Measurements from ENCODE around the gene FAM3C. TPM values are rescaled to one million over a fixed set of nuclear protein-coding genes. Genes with fewer than 3 reads are reported as not detected.

The FAM3C gene
- total and polyA plus RNA-seq, 4 donors: 16.5 to 32.3 (median 22.5) TPM

DNA sequence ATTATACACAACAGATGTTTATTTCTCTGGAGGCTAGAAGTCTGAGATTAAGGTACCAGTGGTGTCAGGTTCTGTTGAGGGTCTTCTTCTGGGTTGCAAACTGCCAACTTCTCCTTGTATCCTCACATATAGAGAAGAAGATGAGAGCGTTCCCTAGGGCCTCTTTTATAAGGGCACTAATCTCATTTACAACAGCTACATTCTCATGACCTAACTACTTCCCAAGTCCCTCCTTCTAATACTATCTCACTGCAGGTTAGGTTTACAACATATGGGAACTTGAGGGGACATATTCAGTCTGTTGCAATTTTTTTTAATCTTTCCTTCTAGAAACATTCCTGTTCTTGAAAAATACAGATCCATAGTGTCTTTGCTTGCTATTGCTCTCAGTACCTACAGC is 18.3 kb upstream of the FAM3C start:
- H3K9ac ChIP-seq (ENCODE audit: low read depth in 1 of 2, low read length in 2 of 2): no peak overlapping the region
- no peaks in the 10 kb centered on the region for H3K4me1 ChIP-seq (ENCODE audit: control insufficient read depth in 4 of 4, insufficient read depth in 4 of 4, low read length in 3 of 4)
- H3K36me3 ChIP-seq (ENCODE audit: control insufficient read depth in 4 of 4, insufficient read depth in 3 of 4, low read depth in 1 of 4, low read length in 3 of 4): no peaks in the 10 kb centered on the region
- no peaks in the 10 kb centered on the region for H3K9me3 ChIP-seq (ENCODE audit: control insufficient read depth in 4 of 4, low read length in 3 of 4)
- TF ChIP-seq, protein P1, sequence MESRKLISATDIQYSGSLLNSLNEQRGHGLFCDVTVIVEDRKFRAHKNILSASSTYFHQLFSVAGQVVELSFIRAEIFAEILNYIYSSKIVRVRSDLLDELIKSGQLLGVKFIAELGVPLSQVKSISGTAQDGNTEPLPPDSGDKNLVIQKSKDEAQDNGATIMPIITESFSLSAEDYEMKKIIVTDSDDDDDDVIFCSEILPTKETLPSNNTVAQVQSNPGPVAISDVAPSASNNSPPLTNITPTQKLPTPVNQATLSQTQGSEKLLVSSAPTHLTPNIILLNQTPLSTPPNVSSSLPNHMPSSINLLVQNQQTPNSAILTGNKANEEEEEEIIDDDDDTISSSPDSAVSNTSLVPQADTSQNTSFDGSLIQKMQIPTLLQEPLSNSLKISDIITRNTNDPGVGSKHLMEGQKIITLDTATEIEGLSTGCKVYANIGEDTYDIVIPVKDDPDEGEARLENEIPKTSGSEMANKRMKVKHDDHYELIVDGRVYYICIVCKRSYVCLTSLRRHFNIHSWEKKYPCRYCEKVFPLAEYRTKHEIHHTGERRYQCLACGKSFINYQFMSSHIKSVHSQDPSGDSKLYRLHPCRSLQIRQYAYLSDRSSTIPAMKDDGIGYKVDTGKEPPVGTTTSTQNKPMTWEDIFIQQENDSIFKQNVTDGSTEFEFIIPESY (IDR thresholded peaks at IDR 0.05): no peak
- TF ChIP-seq RXRA (IDR thresholded peaks at IDR 0.05): no peak
- H3K27ac ChIP-seq (ENCODE audit: low read depth in 1 of 2, low read length in 2 of 2): no peak overlapping the region
- no peak overlapping the region for H3K4me3 ChIP-seq (ENCODE audit: low read depth in 1 of 3, low read length in 3 of 3)
- no peak for DNase-seq (ENCODE audit: low spot score)
- 92% methylated on average over 1 of the region's 1 CpG for WGBS
- H3K27me3 ChIP-seq (ENCODE audit: control insufficient read depth in 4 of 4, insufficient read depth in 4 of 4, low read length in 3 of 4): no peaks in the 10 kb centered on the region

DNA sequence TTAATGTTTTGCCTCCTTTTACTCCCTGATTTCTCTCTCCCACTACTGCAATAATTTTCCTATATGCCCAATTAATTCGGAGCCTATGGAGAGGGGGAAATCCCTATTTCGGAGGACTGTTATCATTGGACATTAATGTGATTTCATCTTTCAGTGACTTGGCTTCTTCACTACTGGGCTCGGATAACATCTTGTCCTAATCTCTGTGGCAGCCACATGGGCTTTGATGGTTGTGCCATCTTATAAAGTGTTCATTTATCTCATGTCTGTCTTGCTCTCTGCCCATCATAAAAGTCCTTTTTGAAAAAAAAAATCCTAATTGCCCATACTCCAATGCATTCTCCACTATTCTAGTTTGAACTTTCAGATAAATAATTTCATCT is 15.5 kb upstream of the FAM3C start:
- DNase-seq (ENCODE audit: low spot score): no peak
- Histone ChIP-seq H3K9me3 (ENCODE audit: control insufficient read depth in 4 of 4, low read length in 3 of 4) (no peaks in the 10 kb centered on the region), H3K9ac (ENCODE audit: low read depth in 1 of 2, low read length in 2 of 2) (no peak overlapping the region), H3K27ac (ENCODE audit: low read depth in 1 of 2, low read length in 2 of 2) (no peak overlapping the region), H3K4me1 (ENCODE audit: control insufficient read depth in 4 of 4, insufficient read depth in 4 of 4, low read length in 3 of 4) (no peaks in the 10 kb centered on the region), H3K4me3 (ENCODE audit: low read depth in 1 of 3, low read length in 3 of 3) (no peak overlapping the region), H3K36me3 (ENCODE audit: control insufficient read depth in 4 of 4, insufficient read depth in 3 of 4, low read depth in 1 of 4, low read length in 3 of 4) (no peaks in the 10 kb centered on the region), H3K27me3 (ENCODE audit: control insufficient read depth in 4 of 4, insufficient read depth in 4 of 4, low read length in 3 of 4) (no peaks in the 10 kb centered on the region)
- WGBS: 83% methylated on average over 3 of the region's 3 CpGs
- TF ChIP-seq, protein P2, sequence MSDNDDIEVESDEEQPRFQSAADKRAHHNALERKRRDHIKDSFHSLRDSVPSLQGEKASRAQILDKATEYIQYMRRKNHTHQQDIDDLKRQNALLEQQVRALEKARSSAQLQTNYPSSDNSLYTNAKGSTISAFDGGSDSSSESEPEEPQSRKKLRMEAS (IDR thresholded peaks at IDR 0.05): no peak
- TF ChIP-seq FOXA1 (IDR thresholded peaks at IDR 0.05): no peak
- no peak for TF ChIP-seq GABPA (IDR thresholded peaks at IDR 0.05 in 1 of 2, conservative IDR thresholded peaks at IDR 0.05 in 1 of 2)
- no peak for TF ChIP-seq YY1 (IDR thresholded peaks at IDR 0.05)
- TF ChIP-seq FOXA2 (IDR thresholded peaks at IDR 0.05): no peak
- no peak for TF ChIP-seq JUND (IDR thresholded peaks at IDR 0.05)

DNA sequence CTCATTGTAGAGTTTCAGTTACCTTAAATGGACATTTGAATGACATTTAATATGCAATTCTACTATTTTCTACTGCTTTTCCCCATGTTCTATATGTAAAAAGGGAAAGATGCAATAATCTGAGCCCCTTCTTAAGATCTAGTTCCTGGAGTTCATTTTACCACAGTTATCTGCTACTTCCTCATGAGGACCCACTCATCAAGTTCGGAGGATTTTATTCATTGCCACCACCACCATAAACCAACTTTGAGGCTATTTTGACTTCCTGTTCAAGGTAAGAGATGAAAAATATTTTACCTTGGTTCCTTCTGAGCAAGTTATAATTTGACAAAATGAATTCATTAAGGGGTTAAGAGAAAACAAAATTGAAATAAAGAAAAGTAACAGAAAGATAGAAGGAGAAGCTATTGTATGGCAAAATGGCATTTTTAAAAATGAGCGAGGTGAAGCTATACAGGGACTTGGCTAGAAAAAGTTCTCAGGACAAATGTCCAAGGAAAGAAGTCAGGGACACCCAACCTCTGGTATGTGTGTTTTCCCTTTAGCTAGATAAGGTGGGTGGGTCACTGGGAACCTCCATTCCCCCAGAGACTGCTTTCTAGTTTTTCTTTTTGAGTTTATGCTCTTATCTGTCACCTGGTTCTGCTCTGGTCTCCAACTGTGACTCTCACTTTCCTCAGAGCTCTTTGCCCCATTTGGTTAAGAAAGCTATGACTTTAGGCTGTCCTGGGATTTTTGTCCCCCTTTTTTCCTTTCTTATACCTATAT is 14.9 kb upstream of the FAM3C start:
- Histone ChIP-seq H3K4me3 (ENCODE audit: low read depth in 1 of 3, low read length in 3 of 3) (no peak overlapping the region), H3K9me3 (ENCODE audit: control insufficient read depth in 4 of 4, low read length in 3 of 4) (no peaks in the 10 kb centered on the region), H3K27ac (ENCODE audit: low read depth in 1 of 2, low read length in 2 of 2) (no peak overlapping the region), H3K27me3 (ENCODE audit: control insufficient read depth in 4 of 4, insufficient read depth in 4 of 4, low read length in 3 of 4) (no peaks in the 10 kb centered on the region), H3K36me3 (ENCODE audit: control insufficient read depth in 4 of 4, insufficient read depth in 3 of 4, low read depth in 1 of 4, low read length in 3 of 4) (no peaks in the 10 kb centered on the region), H3K4me1 (ENCODE audit: control insufficient read depth in 4 of 4, insufficient read depth in 4 of 4, low read length in 3 of 4) (no peaks in the 10 kb centered on the region), H3K9ac (ENCODE audit: low read depth in 1 of 2, low read length in 2 of 2) (no peak overlapping the region)
- DNase-seq (ENCODE audit: low spot score): no peak
- 81% methylated on average over 2 of the region's 2 CpGs for WGBS
- no peak for TF ChIP-seq EGR1 (IDR thresholded peaks at IDR 0.05; ENCODE audit: low read depth in 2 of 2)
- no peak for TF ChIP-seq JUND (IDR thresholded peaks at IDR 0.05)
- no peak for TF ChIP-seq HNF4A (conservative IDR thresholded peaks at IDR 0.05)
- no peak for TF ChIP-seq SP1 (IDR thresholded peaks at IDR 0.05)
- TF ChIP-seq, protein P3, sequence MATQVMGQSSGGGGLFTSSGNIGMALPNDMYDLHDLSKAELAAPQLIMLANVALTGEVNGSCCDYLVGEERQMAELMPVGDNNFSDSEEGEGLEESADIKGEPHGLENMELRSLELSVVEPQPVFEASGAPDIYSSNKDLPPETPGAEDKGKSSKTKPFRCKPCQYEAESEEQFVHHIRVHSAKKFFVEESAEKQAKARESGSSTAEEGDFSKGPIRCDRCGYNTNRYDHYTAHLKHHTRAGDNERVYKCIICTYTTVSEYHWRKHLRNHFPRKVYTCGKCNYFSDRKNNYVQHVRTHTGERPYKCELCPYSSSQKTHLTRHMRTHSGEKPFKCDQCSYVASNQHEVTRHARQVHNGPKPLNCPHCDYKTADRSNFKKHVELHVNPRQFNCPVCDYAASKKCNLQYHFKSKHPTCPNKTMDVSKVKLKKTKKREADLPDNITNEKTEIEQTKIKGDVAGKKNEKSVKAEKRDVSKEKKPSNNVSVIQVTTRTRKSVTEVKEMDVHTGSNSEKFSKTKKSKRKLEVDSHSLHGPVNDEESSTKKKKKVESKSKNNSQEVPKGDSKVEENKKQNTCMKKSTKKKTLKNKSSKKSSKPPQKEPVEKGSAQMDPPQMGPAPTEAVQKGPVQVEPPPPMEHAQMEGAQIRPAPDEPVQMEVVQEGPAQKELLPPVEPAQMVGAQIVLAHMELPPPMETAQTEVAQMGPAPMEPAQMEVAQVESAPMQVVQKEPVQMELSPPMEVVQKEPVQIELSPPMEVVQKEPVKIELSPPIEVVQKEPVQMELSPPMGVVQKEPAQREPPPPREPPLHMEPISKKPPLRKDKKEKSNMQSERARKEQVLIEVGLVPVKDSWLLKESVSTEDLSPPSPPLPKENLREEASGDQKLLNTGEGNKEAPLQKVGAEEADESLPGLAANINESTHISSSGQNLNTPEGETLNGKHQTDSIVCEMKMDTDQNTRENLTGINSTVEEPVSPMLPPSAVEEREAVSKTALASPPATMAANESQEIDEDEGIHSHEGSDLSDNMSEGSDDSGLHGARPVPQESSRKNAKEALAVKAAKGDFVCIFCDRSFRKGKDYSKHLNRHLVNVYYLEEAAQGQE (IDR thresholded peaks at IDR 0.05): no peak
- TF ChIP-seq RAD21 (IDR thresholded peaks at IDR 0.05): no peak
- TF ChIP-seq, protein P1 (IDR thresholded peaks at IDR 0.05): no peak
- TF ChIP-seq GABPA (IDR thresholded peaks at IDR 0.05 in 1 of 2, conservative IDR thresholded peaks at IDR 0.05 in 1 of 2): no peak
- TF ChIP-seq FOXA1 (IDR thresholded peaks at IDR 0.05): no peak
- TF ChIP-seq, protein P4, sequence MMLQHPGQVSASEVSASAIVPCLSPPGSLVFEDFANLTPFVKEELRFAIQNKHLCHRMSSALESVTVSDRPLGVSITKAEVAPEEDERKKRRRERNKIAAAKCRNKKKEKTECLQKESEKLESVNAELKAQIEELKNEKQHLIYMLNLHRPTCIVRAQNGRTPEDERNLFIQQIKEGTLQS (IDR thresholded peaks at IDR 0.05): no peak
- TF ChIP-seq, protein P5, sequence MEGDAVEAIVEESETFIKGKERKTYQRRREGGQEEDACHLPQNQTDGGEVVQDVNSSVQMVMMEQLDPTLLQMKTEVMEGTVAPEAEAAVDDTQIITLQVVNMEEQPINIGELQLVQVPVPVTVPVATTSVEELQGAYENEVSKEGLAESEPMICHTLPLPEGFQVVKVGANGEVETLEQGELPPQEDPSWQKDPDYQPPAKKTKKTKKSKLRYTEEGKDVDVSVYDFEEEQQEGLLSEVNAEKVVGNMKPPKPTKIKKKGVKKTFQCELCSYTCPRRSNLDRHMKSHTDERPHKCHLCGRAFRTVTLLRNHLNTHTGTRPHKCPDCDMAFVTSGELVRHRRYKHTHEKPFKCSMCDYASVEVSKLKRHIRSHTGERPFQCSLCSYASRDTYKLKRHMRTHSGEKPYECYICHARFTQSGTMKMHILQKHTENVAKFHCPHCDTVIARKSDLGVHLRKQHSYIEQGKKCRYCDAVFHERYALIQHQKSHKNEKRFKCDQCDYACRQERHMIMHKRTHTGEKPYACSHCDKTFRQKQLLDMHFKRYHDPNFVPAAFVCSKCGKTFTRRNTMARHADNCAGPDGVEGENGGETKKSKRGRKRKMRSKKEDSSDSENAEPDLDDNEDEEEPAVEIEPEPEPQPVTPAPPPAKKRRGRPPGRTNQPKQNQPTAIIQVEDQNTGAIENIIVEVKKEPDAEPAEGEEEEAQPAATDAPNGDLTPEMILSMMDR (IDR thresholded peaks at IDR 0.05; ENCODE audit: low read depth, low read length, missing input control): no peak
- TF ChIP-seq RXRA (IDR thresholded peaks at IDR 0.05): no peak
- no peak for TF ChIP-seq HNF4G (IDR thresholded peaks at IDR 0.05)
- TF ChIP-seq TAF1 (conservative IDR thresholded peaks at IDR 0.05): no peak
- TF ChIP-seq YY1 (IDR thresholded peaks at IDR 0.05): no peak
- no peak for TF ChIP-seq NR2F2 (IDR thresholded peaks at IDR 0.05)
